GM21619 (cell line): ENCODE results near the gene P4HB.

Experiments
- ATAC-seq: cut with Tn5 transposase; IDR thresholded peaks from one replicate; pipeline ENCODE4 v1.9.1; 2021; ENCODE audit not compliant: unreplicated experiment

P4HB gene

GRCh38 chr17:81869221-81870130 lies 9.1 kb upstream of the P4HB start:
- no peak for ATAC-seq

GRCh38 chr17:81868674-81869220 lies 8.4 kb upstream of the P4HB start:
- ATAC-seq = no peak

GRCh38 chr17:81867991-81868673 lies 7.8 kb upstream of the P4HB start:
- no peak for ATAC-seq

GRCh38 chr17:81867170-81867990 lies 7.0 kb upstream of the P4HB start:
- ATAC-seq = no peak

GRCh38 chr17:81866440-81867169 lies 6.3 kb upstream of the P4HB start:
- no peak for ATAC-seq

- ATAC-seq = no peak
These were observed 5.6 kb upstream of the P4HB start for GRCh38 chr17:81865733-81866439.

GRCh38 chr17:81865358-81865732 lies 5.0 kb upstream of the P4HB start:
- ATAC-seq = no peak

- no peak for ATAC-seq
These were observed 3.8 kb upstream of the P4HB start for GRCh38 chr17:81863833-81864768.

GRCh38 chr17:81863123-81863675 lies 2.9 kb upstream of the P4HB start:
- ATAC-seq = no peak

GRCh38 chr17:81860756-81861568 lies 627 bp upstream of the P4HB start:
- ATAC-seq = peak; percentile 76

- no peak for ATAC-seq
These were observed 1.1 kb downstream of the P4HB start for GRCh38 chr17:81858967-81859905.

- no peak for ATAC-seq
These were observed 2.0 kb downstream of the P4HB start for GRCh38 chr17:81858170-81858966.

GRCh38 chr17:81854974-81855774 lies 5.2 kb downstream of the P4HB start:
- no peak for ATAC-seq

GRCh38 chr17:81852237-81852636 lies 8.1 kb downstream of the P4HB start:
- no peak for ATAC-seq

- ATAC-seq = no peak
These were observed 8.9 kb downstream of the P4HB start for GRCh38 chr17:81851423-81851822.
